DMS114 treated with DMSO at 0.1 percent for 48 hours (cell line): ENCODE measurements around the gene FUT9.
"Not testable (repeated sequence)": the region's sequence is repeated elsewhere in the genome, so short reads cannot be mapped to it uniquely, and the experiment has no call there.

ENCODE experiments used
- DNase-seq: peaks from one replicate; lab custom pipeline; 2025; ENCODE audit not compliant: unreplicated experiment; lab: John Stamatoyannopoulos, UW

Gene FUT9

GRCh38 chr6:96171112-96171511 lies 155.3 kb downstream of the FUT9 start:
- no peak for DNase-seq

- DNase-seq = no peak
These were observed 169.0 kb downstream of the FUT9 start for GRCh38 chr6:96184798-96185197.

GRCh38 chr6:96186094-96186493 lies 170.3 kb downstream of the FUT9 start:
- no peak for DNase-seq

- no peak for DNase-seq
These were observed 170.9 kb downstream of the FUT9 start for GRCh38 chr6:96186516-96187195.

- DNase-seq = no peak
These were observed 178.9 kb downstream of the FUT9 start for GRCh38 chr6:96194675-96195074.

- DNase-seq = no peak
These were observed 179.5 kb downstream of the FUT9 start for GRCh38 chr6:96195272-96195671.

- no peak for DNase-seq
These were observed 180.9 kb downstream of the FUT9 start for GRCh38 chr6:96196633-96197032.

GRCh38 chr6:96197241-96197640 lies 181.5 kb downstream of the FUT9 start:
- no peak for DNase-seq

- DNase-seq = no peak
These were observed 186.8 kb downstream of the FUT9 start for GRCh38 chr6:96202571-96202970.

GRCh38 chr6:96211341-96211740 lies 195.6 kb downstream of the FUT9 start:
- DNase-seq = no peak

GRCh38 chr6:96212066-96212465 lies 196.3 kb downstream of the FUT9 start:
- no peak for DNase-seq

GRCh38 chr6:96213784-96214183 lies 198.0 kb downstream of the FUT9 start:
- DNase-seq = no peak

GRCh38 chr6:96223695-96224094 lies 207.9 kb downstream of the FUT9 start:
- no peak for DNase-seq

- no peak for DNase-seq
These were observed 211.4 kb downstream of the FUT9 start for GRCh38 chr6:96227135-96227534.

GRCh38 chr6:96234444-96234843 lies 218.7 kb downstream of the FUT9 start:
- DNase-seq = no peak

GRCh38 chr6:96235927-96236326 lies 220.2 kb downstream of the FUT9 start:
- no peak for DNase-seq

GRCh38 chr6:96236471-96236870 lies 220.7 kb downstream of the FUT9 start:
- DNase-seq = no peak

GRCh38 chr6:96237638-96238347 lies 222.0 kb downstream of the FUT9 start:
- no peak for DNase-seq

- no peak for DNase-seq
These were observed 230.8 kb downstream of the FUT9 start for GRCh38 chr6:96246563-96246962.

GRCh38 chr6:96249755-96250154 lies 234.0 kb downstream of the FUT9 start:
- no peak for DNase-seq

- no peak for DNase-seq
These were observed 242.0 kb downstream of the FUT9 start for GRCh38 chr6:96257751-96258150.

GRCh38 chr6:96260787-96261430 lies 245.1 kb downstream of the FUT9 start:
- DNase-seq = not testable (repeated sequence)
